Ishikawa (cell line): ENCODE data around the gene ZBTB11.

ENCODE experiments used
- CEBPB ChIP-seq: IDR thresholded peaks from 2 replicates; pipeline ENCODE4 v1.6.1; 2012
- CREB1 ChIP-seq: IDR thresholded peaks from 2 replicates; pipeline ENCODE4 v1.6.1; 2012; ENCODE audit warnings: low read depth
- EGR1 ChIP-seq: IDR thresholded peaks from 2 replicates; pipeline ENCODE4 v1.6.1; 2012
- EP300 ChIP-seq: IDR thresholded peaks from 2 replicates; pipeline ENCODE4 v1.6.1; 2012; ENCODE audit warnings: borderline replicate concordance
- FOXM1 ChIP-seq: IDR thresholded peaks from 2 replicates; pipeline ENCODE4 v1.6.1; 2012; ENCODE audit warnings: low read depth, borderline replicate concordance
- NFIC ChIP-seq: IDR thresholded peaks from 2 replicates; pipeline ENCODE4 v1.6.1; 2012
- RAD21 ChIP-seq: IDR thresholded peaks from 2 replicates; pipeline ENCODE4 v1.6.1; 2012; ENCODE audit warnings: low read depth
- TAF1 ChIP-seq: IDR thresholded peaks from 2 replicates; pipeline ENCODE4 v1.6.1; 2012; ENCODE audit warnings: low read depth, mild to moderate bottlenecking
- TCF12 ChIP-seq: IDR thresholded peaks from 2 replicates; pipeline ENCODE4 v1.6.1; 2012; ENCODE audit warnings: low read depth
- TEAD4 ChIP-seq: IDR thresholded peaks from 2 replicates; pipeline ENCODE4 v1.6.1; 2012
- USF1 ChIP-seq: IDR thresholded peaks from 2 replicates; pipeline ENCODE4 v1.6.1; 2012
- YY1 ChIP-seq: IDR thresholded peaks from 2 replicates; pipeline ENCODE4 v1.6.1; 2012; ENCODE audit warnings: low read depth
- ZBTB7A ChIP-seq: IDR thresholded peaks from 2 replicates; pipeline ENCODE4 v1.6.1; 2012; ENCODE audit warnings: low read depth
- TF ChIP-seq, protein P1 (sequence below): IDR thresholded peaks from 2 replicates; pipeline ENCODE4 v1.6.1; 2012
- TF ChIP-seq, protein P2 (sequence below): IDR thresholded peaks from 2 replicates; pipeline ENCODE4 v1.6.1; 2012; ENCODE audit warnings: low read depth, mild to moderate bottlenecking

Gene ZBTB11

GRCh38 chr3:101677436-101678286 lies 729 bp upstream of the ZBTB11 start:
- TF ChIP-seq USF1 (no peak), ZBTB7A (no peak), YY1 (no peak), FOXM1 (no peak), CEBPB (no peak)
- TF ChIP-seq, protein P1, sequence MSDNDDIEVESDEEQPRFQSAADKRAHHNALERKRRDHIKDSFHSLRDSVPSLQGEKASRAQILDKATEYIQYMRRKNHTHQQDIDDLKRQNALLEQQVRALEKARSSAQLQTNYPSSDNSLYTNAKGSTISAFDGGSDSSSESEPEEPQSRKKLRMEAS, result no peak
- TF ChIP-seq, protein P2, sequence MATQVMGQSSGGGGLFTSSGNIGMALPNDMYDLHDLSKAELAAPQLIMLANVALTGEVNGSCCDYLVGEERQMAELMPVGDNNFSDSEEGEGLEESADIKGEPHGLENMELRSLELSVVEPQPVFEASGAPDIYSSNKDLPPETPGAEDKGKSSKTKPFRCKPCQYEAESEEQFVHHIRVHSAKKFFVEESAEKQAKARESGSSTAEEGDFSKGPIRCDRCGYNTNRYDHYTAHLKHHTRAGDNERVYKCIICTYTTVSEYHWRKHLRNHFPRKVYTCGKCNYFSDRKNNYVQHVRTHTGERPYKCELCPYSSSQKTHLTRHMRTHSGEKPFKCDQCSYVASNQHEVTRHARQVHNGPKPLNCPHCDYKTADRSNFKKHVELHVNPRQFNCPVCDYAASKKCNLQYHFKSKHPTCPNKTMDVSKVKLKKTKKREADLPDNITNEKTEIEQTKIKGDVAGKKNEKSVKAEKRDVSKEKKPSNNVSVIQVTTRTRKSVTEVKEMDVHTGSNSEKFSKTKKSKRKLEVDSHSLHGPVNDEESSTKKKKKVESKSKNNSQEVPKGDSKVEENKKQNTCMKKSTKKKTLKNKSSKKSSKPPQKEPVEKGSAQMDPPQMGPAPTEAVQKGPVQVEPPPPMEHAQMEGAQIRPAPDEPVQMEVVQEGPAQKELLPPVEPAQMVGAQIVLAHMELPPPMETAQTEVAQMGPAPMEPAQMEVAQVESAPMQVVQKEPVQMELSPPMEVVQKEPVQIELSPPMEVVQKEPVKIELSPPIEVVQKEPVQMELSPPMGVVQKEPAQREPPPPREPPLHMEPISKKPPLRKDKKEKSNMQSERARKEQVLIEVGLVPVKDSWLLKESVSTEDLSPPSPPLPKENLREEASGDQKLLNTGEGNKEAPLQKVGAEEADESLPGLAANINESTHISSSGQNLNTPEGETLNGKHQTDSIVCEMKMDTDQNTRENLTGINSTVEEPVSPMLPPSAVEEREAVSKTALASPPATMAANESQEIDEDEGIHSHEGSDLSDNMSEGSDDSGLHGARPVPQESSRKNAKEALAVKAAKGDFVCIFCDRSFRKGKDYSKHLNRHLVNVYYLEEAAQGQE, result no peak

DNA sequence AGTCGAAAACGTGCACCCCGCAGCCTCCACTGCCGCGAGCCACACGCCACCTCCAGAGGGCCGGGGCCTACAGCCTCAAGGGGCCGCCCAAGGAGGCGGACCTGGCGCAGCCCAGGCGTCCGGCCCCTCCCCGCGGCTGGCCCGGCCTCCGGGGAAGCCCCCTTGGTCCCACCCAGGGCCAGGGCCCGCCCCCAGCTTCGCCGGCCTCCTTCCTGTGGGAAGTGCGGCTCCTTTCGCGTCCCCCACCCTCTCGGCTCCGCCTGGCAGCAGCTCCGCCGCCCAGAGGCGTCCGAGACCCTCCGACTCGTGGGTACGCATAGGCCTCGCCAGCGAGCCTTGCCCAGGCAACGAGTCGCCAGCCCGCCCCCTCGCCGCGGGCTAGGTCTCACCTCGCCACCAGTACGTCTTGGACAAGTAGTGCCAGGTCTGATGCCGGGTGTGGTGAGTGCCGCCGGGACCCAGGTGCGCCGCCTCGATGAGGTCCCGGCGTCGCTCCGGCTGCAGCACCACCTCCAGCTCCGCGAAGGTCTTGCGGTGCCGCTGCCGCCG lies 642 bp downstream of the ZBTB11 start:
- TF ChIP-seq EP300, result no peak
- peak; percentile 75; the same call in 1 of the 2 replicates for TF ChIP-seq ZBTB7A
- TF ChIP-seq, protein P1, result peak; percentile 68
- 0 out of 2 replicates have a peak, but pooled peaks have one; percentile 24 for TF ChIP-seq TAF1
- peak; percentile 16; the same call in 1 of the 2 replicates for TF ChIP-seq TEAD4
- TF ChIP-seq YY1, result peak; percentile 73
- TF ChIP-seq NFIC, result no peak
- TF ChIP-seq CREB1, result peak; percentile 46; the same call in 1 of the 2 replicates

DNA sequence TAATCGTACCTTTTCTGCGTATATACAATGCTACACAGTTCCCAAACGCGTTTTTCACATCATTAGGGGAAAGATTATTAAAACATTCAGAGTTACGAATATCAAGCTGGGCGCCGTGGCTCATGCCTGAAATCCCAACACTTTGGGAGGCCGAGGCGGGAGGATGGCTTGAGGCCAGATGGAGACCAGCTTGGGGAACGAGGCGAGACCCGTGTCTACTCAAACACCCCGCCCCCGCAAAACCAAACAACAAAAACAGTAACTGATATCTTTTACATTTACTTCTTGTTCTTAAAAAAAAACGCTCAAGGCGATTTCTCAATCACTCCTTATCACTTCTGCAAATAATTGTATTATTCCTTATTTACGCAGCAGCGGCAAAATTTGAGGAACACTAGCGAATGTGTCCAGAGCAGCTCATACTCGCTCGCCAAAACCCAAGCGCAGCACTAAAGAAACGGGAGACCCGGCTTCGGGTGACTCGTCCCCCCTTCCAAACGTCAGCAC lies 1.2 kb downstream of the ZBTB11 start:
- no peak for TF ChIP-seq NFIC
- TF ChIP-seq, protein P2, result no peak
- peak; percentile 49; the same call in 1 of the 2 replicates for TF ChIP-seq EGR1
- no peak for TF ChIP-seq ZBTB7A
- TF ChIP-seq FOXM1, result no peak
- TF ChIP-seq TEAD4, result no peak
- TF ChIP-seq TAF1, result no peak
- no peak for TF ChIP-seq YY1
- no peak for TF ChIP-seq USF1
- no peak for TF ChIP-seq RAD21
- no peak for TF ChIP-seq CEBPB
- TF ChIP-seq, protein P1, result no peak
- 0 out of 2 replicates have a peak, but pooled peaks have one; percentile 12 for TF ChIP-seq TCF12
- no peak for TF ChIP-seq EP300
- TF ChIP-seq CREB1, result no peak

GRCh38 chr3:101674518-101674917 lies 2.4 kb downstream of the ZBTB11 start:
- no peak for TF ChIP-seq EGR1
- no peak for TF ChIP-seq FOXM1
- TF ChIP-seq, protein P2, result no peak
- TF ChIP-seq, protein P1, result no peak
- no peak for TF ChIP-seq NFIC
- TF ChIP-seq TAF1, result no peak
- no peak for TF ChIP-seq CEBPB
- TF ChIP-seq CREB1, result no peak
- no peak for TF ChIP-seq RAD21
- no peak for TF ChIP-seq EP300
